ENCODE measurements around the gene ROBO3.

DNA sequence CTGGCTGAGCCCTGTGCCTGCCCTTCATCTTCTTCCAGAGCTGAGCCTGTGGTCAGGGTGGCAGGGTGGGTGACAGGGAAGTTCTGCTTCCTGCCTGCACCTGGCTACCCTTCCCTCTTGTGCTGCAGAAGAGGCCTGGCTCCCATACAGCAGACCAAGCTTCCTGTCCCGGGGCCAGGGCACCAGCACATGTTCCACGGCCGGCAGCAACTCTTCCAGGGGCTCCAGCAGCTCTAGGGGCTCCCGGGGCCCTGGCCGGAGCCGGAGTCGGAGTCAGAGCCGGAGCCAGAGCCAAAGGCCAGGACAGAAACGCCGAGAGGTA, 15.0 kb downstream of the ROBO3 start:
- TF ChIP-seq CTCF (IDR thresholded peaks at IDR 0.05), result no peak
- no peak for TF ChIP-seq POLR2A (IDR thresholded peaks at IDR 0.05)

Data from body of pancreas (tissue), 4 donors.